HG03457 (cell line): ENCODE results near the gene EXOC6.

Experiments
- ATAC-seq: cut with Tn5 transposase; IDR thresholded peaks from one replicate; pipeline ENCODE4 v1.9.1; 2021; ENCODE audit warnings: moderate number of reproducible peaks; ENCODE audit not compliant: unreplicated experiment

Gene EXOC6

DNA sequence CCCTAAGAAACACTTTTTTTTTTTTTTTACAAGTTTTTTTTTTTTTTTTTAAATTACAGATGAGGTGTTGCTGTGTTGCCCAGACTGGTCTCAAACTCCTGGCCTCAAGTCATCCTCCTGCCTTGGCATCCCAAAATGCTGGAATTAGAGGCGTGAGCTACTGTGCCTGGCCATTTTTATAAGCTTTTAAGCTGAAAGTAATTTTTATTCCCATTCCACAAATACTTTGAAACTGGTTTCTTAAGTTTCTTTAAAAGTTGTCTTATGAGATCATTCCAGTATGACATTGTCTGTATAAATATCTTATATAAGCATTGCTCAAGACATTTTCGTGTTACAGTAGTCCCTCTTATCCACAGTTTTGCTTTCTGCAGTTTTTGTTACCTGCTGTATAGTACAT, 150.9 kb downstream of the EXOC6 start:
- no peak for ATAC-seq

GRCh38 chr10:93006435-93007039, 158.2 kb downstream of the EXOC6 start:
- no peak for ATAC-seq

GRCh38 chr10:93015722-93016121, 167.4 kb downstream of the EXOC6 start:
- ATAC-seq = no peak

GRCh38 chr10:93023013-93023650, 174.8 kb downstream of the EXOC6 start:
- ATAC-seq = no peak

GRCh38 chr10:93026072-93026471, 177.8 kb downstream of the EXOC6 start:
- ATAC-seq = no peak

- no peak for ATAC-seq
These were observed 179.2 kb downstream of the EXOC6 start for GRCh38 chr10:93027508-93027907.

- ATAC-seq = no peak
These were observed 180.6 kb downstream of the EXOC6 start for GRCh38 chr10:93028883-93029282.

GRCh38 chr10:93030409-93030808, 182.1 kb downstream of the EXOC6 start:
- ATAC-seq = no peak

- no peak for ATAC-seq
These were observed 183.9 kb downstream of the EXOC6 start for GRCh38 chr10:93032105-93032808.

- ATAC-seq = no peak
These were observed 184.5 kb downstream of the EXOC6 start for GRCh38 chr10:93032809-93033137.

DNA sequence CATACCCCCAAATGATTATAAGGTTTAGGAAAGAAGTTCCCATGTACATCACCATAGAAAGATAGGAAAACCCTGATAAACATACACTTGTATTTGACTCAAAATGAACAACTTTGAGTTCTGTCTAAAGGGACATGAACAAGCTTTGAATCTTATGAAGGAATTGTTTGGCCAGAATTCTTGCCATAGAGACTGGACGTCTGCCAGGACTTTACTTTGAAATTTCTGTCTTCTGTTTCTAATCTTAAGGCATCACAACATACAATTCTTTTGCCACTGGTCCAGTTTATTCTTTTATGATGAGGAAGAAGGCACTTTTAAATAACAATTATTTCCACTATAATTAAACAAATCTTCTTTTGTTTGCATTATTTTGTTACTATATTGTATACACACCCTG, 186.1 kb downstream of the EXOC6 start:
- no peak for ATAC-seq

DNA sequence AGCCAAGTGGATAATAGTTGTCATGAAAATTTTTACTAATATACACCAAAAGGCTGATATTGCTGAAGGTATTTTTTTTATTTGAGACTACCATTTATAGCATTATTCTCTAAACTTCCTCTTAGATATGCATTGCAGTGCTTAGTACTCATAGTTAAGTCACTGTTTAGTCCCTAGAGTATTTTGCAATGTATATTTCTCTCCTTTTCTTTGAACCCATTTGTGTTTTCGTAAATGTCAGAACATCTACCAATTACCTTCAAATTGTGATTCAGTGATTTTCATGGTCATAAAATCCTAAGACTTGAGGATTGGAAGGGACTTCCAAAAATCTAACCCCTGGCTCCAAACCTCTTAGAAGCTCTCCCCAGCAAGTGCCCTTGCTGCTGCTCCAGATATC, 190.8 kb downstream of the EXOC6 start:
- ATAC-seq = no peak

DNA sequence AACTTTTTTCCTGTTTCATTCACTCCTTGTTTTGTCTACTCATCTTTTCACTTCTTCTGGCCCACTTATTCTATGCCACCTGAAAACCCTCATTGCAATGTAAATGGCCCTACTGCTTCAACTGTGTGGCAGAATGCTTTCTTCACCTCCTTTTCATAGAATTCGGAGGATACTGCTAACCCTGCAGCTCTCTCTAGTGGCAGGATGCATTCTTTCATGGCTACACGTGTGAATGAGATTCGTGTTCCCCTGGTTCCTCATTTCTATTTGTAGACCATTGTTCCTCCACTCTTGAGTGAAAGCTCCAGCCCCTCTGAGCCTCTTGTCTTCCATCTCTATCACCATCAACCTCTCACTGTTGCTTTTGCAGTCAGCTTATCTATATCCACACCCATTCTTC, 191.4 kb downstream of the EXOC6 start:
- ATAC-seq = no peak

GRCh38 chr10:93054486-93054885, 206.2 kb downstream of the EXOC6 start:
- no peak for ATAC-seq

- ATAC-seq = no peak
These were observed 209.8 kb downstream of the EXOC6 start for GRCh38 chr10:93058139-93058538.

- ATAC-seq = no peak
These were observed 211.9 kb downstream of the EXOC6 start, which contains the start of gene CYP26C1 for GRCh38 chr10:93059975-93060886. CYP26C1 (plus strand) TSS chr10:93060798; CDS start chr10:93061264, 466 bp downstream.

DNA sequence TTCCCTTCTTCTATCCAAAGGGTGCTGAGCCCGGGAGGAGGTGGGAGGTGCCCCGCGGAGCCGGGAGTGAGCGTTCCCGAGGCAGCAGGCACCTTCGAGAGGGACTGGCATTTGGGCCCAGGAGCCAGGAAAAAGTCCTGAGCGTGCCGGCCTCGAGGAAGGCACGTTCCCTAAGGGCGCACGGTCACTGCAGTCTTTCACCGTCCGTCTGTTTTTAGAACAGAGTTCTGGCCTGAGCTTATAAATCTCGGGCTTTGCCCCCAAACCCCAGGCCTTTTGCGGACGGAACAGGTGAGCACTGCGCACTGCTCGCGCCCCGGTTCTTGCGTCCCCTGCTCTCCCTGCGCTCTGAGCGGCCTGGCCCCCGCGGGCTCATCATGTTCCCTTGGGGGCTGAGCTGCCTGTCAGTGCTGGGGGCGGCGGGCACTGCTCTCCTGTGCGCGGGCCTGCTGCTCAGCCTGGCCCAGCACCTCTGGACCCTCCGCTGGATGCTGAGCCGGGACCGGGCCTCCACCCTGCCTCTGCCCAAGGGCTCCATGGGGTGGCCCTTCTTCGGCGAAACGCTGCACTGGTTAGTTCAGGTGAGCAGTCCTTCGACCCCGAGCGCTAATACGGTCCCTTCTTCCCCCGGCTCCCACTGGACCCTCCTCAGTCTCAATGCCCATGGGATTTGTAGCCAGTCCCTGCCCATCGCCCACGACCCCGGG, 212.7 kb downstream of the EXOC6 start:
- ATAC-seq = no peak

DNA sequence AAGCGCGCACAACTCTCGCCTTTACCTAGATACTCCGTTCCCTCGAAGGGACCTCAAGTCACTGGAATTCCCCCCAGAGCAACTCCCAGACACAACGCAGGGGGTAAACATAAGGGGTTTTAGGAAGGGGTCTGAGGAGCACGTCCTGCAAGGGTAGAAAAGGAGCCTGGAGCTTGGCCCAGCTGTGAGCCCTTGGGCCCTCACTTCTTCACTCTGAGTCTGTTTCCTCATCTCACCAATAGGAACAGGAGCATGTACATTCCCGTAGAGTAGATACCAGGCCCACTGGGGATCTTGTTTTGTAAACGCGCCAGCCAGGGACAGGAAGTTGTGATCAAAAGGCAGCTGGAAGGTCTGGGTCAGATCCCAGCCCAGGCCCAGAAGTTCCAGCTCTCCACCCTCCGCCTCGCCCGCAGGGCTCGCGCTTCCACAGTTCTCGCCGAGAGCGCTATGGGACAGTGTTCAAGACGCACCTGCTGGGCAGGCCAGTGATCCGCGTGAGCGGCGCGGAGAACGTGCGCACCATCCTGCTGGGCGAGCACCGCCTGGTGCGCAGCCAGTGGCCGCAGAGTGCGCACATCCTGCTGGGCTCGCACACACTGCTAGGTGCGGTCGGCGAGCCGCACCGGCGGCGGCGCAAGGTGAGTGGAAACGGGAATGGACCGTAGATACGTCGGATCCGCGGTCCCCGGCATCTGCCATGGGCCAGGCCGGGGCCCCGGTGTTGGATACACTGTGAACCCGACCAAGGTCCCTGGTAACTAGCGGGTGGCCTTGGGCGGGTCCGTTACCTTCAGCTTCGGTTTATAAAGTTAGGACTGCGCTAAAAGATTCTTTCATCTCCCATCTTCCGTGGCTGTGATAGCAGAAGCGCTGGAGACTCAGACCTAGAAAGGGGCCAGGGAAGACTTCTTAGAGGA, 213.5 kb downstream of the EXOC6 start:
- ATAC-seq = no peak

GRCh38 chr10:93062514-93063143, 214.3 kb downstream of the EXOC6 start:
- ATAC-seq = no peak
